Cardiac fibroblast (primary cell): ENCODE measurements around the gene LRIG1.

ENCODE experiments used
- DNase-seq, 2 donors: peaks; one replicate each; pipeline versions ENCODE4 v3.0.0 to v3.0.0-alpha.2; 2010; ENCODE audit warnings: low read depth in 2 of 2
- H3K4me3 ChIP-seq, 2 donors: replicated peaks in 1 of 2; 1 replicate in 1 of 2; 2 replicates in 1 of 2; pipeline ENCODE4 v1.5.1; 2011; ENCODE audit warnings: low read depth in 2 of 2, low read length in 2 of 2, mild to moderate bottlenecking in 2 of 2, moderate library complexity in 1 of 2
- TF ChIP-seq, protein P1 (sequence below): IDR thresholded peaks from one replicate; pipeline ENCODE4 v1.5.1; 2011; ENCODE audit warnings: low read depth, mild to moderate bottlenecking, low read length, inconsistent platforms

Gene LRIG1

DNA sequence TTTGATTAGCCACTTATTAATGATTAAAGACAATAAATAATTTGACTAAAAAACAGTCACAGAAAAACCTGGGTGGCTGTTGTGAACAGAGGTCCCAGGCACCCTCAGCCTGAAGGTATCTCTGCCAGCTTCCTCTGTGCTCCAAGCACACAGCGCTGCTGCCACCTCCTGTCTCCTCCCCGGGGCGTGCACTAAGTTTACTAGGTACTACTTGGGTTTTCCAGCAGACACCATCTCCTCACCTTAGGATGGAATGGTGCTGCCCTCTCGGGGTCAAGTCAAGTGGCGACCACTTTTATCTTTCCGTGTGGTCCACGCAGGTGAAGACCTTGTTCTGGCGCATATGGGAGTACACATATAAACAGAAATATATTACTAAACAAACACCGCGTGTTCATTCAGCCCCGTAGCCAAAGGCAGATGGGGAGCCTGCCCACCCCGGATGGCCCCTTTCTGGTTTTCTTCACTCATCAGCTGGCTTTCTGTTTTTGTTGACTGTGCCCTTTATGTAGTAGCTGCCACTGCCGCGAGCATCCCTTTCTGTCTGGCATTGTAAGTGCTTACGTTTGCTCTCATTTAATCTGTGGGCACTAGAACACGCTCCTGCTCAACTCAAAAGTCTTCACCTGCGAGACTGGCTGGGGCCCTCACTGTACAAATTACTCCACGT is 128.0 kb downstream of the LRIG1 start:
- TF ChIP-seq, protein P1, sequence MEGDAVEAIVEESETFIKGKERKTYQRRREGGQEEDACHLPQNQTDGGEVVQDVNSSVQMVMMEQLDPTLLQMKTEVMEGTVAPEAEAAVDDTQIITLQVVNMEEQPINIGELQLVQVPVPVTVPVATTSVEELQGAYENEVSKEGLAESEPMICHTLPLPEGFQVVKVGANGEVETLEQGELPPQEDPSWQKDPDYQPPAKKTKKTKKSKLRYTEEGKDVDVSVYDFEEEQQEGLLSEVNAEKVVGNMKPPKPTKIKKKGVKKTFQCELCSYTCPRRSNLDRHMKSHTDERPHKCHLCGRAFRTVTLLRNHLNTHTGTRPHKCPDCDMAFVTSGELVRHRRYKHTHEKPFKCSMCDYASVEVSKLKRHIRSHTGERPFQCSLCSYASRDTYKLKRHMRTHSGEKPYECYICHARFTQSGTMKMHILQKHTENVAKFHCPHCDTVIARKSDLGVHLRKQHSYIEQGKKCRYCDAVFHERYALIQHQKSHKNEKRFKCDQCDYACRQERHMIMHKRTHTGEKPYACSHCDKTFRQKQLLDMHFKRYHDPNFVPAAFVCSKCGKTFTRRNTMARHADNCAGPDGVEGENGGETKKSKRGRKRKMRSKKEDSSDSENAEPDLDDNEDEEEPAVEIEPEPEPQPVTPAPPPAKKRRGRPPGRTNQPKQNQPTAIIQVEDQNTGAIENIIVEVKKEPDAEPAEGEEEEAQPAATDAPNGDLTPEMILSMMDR: peak; percentile 4
- peak; percentile 15 for DNase-seq
- H3K4me3 ChIP-seq: no peak overlapping the region

DNA sequence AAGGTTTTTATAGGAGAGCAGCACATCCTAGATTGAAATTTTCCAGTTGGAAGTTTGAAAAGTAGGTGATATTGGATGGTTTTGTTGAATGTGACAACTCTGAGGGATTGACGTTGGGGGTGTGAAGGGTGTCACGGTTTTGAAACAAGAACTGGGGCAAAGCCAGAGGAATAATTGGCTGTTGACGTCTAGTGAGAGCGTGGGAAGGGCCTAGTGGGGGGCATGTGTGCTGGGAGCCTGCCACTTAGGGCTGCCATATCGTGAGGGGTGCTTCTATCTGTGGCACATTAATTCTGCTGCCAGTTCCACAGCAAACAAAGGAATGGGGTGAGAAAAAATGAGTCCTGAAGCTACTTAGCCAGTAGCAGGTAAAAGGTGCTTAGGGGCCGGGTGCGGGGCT is 129.4 kb downstream of the LRIG1 start:
- TF ChIP-seq, protein P1: no peak
- DNase-seq: no peak
- H3K4me3 ChIP-seq: no peak overlapping the region

DNA sequence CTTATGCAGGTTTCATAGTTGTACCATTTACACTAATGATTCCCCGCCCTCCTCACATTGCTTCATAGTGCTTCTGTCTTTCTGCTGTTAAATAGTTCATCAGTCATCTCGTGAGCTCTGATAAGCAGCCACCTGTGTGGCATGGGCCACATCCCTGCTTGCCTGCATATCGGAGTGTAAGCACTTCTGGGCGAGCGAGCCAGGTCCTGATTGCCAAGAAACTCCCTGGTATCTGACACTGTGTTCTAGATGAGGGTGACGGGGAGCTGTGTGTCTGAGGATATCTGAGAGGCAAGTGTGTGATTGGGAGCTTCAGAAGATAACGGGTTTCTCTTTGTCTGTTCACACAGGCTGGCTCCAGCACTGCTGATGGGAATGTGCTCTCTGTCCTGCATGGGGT is 130.6 kb downstream of the LRIG1 start:
- TF ChIP-seq, protein P1: no peak
- no peak overlapping the region for H3K4me3 ChIP-seq
- no peak for DNase-seq

DNA sequence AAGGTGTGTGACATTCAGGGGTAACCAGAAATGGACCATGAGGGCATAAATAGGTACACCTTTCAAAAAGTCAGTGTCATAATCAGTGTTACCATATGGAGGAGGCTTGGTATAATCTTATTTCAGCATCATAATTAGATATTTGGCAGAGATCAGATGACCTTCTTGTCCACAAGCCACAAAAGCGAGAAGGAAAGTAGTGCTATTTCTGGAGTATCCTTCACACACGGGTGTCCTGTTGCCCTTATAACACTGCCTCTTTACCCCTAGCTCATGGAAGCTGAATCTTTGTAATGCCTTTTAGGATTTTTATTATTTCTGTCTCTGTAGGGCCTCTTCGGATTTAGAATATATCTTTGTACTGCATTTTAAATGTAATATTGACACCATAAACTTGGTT is 132.8 kb downstream of the LRIG1 start:
- TF ChIP-seq, protein P1: no peak
- H3K4me3 ChIP-seq: no peak overlapping the region

DNA sequence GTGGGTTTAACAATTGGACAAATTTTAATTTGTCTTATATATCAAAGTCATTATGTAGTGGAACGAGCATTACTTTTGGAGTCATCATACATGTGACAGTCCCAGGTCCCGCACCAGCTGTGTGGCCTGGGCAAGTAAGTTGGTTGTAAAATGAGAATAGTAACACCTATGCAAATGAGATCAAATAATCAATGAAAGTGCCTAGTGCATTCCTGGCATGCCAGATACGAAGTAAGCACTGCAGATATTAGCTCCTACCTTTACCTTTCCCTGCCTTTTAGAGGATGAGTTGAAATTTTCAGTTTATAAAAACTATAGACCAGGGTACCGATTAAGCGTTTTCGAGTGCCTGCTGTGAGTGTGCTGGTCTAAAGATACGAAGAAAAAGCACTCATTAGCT is 134.1 kb downstream of the LRIG1 start:
- TF ChIP-seq, protein P1: no peak
- DNase-seq: no peak
- no peak overlapping the region for H3K4me3 ChIP-seq

More for the DNA sequence above, 132.8 kb downstream of the LRIG1 start:
- DNase-seq: no peak

DNA sequence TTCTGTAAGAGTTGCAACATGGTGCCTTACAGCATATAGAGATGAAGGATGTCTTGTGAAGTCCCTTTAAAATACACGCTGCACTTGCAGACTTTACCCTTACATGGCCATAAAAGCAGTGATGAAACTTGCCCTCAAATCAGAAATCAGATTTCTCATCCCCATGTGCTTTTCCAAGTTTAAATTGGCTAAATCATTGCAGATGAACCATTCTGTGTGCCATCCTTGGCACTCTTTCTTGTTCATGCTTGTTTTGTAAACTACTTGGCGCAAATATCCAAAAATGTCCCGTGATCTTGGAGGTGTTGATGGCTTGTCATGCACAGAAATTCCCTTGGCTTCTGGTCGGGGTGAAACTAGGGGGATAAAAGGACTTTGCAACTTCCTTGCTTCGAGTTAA is 135.7 kb downstream of the LRIG1 start:
- no peak overlapping the region for H3K4me3 ChIP-seq
- peak in 1 of 2 donors; percentile 3 for DNase-seq
- TF ChIP-seq, protein P1: no peak

DNA sequence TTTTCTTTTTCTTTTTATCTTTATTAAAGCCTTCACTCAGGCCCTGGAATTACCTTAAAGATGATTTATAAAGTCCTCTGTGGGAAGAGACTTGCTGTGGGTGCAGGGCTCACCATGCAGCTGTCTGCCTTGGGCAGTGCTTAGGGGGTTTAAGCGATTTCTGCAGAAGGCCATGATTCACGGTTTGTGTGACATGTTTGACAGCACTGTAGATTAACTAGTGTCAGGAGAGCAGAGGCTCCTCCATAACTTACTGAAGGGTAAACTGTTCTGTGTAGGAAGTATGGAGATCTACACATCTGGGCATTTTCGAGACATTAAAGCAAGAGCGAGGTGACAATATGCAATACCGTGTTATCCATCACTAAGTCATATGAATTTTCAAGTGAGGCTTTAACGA is 137.7 kb downstream of the LRIG1 start:
- TF ChIP-seq, protein P1: no peak
- DNase-seq: no peak
- H3K4me3 ChIP-seq: no peak overlapping the region
